HG03066 (cell line): Measurements from ENCODE around the gene CCDC66.
A peak's percentile ranks its signal among the peaks of the same experiment; 100 is the strongest.

Experiments
- ATAC-seq: cut with Tn5 transposase; IDR thresholded peaks from one replicate; pipeline ENCODE4 v1.9.1; 2021; ENCODE audit warnings: low read depth; ENCODE audit not compliant: unreplicated experiment

CCDC66 gene

GRCh38 chr3:56620371-56620770, 63.4 kb downstream of the CCDC66 start:
- ATAC-seq: no peak

DNA sequence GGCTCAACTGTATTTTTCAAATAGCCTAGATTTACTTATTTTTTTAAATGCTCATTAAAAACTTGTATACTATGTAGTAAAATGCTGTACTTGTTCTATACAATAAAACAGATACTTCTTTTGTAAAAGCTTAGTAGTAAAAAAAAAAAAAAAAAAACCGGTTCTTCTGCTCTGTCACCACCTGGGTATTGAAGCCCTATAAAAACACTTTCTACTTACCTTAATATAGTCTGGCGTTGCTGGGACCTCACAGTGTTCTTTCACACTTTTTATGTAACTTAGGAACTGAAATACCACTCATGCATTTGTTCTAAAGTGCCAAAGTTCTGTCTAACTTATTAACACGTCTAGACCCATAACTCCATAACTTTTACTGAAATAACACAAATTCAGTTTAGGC, 64.7 kb downstream of the CCDC66 start:
- no peak for ATAC-seq

DNA sequence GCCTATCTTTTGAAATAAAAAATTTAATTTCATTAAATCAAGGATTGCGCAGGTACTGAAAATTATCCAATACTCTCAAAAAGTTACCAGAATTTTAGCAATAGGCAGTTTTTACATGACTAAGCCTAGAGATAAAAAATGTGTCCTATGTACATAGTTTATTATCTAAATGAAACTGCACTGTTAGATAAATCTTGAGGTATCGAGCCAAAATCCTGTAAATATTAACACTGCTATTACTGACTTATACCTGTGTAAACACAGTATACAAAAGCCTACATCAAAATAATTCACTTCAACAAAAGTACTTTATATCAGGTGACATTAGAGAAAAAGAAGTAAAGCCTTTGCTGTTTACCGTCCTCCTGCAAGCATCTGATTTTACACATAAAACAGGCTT, 65.4 kb downstream of the CCDC66 start:
- no peak for ATAC-seq

DNA sequence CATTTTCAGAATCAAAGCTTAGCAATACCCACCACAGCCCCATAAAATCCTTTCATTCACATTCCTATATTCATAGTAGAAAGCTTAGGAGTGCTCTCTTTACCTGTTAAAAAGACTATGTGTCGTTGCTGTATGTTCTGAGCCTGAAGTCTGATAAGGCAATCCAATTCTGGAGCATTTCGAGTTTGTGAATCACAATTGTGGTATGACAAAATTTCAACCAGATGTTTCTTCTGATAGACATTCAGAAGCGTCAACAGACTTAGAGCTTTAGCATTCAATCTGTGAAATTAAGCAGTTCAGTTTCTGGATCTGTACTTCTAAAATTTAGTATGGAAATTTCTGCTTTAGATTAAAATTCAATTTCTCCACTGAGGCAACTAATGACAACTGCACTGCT, 67.8 kb downstream of the CCDC66 start:
- ATAC-seq: no peak

DNA sequence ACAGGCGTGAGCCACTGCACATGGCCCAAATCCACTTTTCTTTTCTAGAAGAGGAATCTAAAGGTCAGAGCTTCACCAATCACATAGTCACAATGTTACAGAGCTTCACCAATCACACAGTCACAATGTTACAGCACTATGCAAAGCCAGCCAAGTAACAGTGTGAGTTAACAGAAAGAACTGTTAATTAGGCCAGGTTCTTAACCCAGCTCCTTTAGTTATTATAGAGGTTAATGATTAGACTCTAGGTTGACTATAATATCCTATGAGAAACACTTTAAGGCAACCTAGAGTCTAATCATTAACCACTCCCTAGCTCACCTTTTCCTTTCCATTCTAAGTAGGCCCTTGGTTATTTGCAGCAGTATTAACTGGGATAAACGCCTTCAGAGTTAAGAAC, 72.1 kb downstream of the CCDC66 start:
- ATAC-seq: peak; percentile 65

DNA sequence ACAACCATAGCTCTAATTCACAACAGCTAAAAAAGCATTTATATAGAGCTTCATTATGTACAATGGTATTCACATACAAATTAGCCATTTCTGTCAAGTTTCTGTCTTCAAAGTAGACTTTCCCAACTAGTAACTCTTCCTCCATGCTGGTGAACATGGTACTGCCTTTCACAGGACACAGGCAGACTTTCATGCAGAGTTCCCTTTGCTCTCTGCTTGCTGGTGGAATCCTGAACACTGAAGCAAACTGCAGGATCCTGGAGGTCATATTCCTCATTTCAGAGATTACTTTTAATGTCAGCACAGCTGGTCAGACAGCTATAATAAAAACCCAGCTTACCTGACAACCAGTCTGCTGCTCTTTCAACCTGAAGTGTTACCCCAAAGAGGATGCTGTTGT, 72.5 kb downstream of the CCDC66 start:
- no peak for ATAC-seq

GRCh38 chr3:56630966-56631365, 74.0 kb downstream of the CCDC66 start:
- ATAC-seq: no peak

DNA sequence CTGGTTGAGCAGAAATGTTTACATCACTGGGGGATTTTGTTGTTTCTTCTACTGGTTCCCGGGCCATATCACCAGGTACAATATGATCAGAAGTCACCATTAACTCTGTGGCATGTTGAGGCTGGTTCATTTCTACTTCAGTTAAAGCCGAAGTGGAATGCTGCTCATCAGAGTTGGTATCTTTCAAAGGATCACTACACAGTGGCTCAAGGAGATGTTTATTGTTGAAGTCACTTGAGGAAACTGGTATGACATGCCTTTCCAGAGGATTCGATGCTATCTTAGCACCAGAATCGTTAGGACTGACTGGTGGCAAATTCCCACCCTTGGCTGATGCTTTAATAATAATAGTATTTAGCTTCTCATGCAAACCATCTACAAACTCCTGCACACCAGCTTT, 76.2 kb downstream of the CCDC66 start:
- ATAC-seq: no peak

DNA sequence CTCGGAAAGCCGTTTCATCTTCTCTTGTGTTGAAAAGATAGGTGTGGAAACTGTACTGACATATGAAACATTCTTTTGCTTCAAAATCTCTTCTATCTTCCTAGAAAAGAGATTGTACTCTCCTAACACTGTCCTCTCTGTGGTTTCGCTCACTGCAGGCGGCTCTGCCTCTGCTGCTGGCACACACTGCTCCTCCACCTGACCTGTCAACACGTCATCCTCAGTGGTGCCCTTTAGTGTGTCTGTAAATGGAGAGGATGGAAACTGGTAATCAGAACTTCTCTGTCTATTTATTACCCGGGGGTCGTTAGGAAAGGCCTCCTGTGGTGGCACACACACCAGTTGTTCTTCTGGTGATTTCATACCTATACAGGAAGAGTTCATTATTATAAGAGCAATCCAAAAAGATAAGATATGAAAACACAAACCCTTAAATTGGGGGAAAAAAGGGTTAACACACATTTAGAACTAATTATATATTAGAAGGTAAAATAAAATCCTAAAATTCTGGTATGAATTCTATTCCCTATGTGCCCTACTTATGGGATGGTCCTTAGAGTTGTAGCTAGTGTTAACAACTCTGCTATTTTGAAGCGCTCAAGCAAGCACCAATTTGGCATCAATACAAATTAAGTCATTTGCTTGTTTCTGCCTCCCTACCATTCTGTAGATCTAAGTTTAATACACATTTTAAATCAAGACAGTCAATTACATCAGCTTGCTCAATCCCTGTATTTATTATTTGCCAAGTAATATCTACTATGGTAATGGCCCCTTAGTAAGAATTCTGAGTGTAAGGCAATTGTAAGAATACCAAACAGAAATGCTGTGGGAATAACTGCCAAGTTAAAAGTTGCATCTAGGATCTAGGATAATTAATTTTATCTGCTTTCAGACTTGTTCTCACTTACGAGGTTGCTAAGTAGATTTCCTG, 76.9 kb downstream of the CCDC66 start:
- ATAC-seq: no peak

- ATAC-seq: no peak
Observed at GRCh38 chr3:56645407-56645806, 88.4 kb downstream of the CCDC66 start.

- no peak for ATAC-seq
Observed at GRCh38 chr3:56654460-56654859, 97.5 kb downstream of the CCDC66 start.

- ATAC-seq: no peak
Observed at GRCh38 chr3:56655709-56656108, 98.7 kb downstream of the CCDC66 start.

GRCh38 chr3:56664823-56665222, 107.8 kb downstream of the CCDC66 start:
- ATAC-seq: no peak

DNA sequence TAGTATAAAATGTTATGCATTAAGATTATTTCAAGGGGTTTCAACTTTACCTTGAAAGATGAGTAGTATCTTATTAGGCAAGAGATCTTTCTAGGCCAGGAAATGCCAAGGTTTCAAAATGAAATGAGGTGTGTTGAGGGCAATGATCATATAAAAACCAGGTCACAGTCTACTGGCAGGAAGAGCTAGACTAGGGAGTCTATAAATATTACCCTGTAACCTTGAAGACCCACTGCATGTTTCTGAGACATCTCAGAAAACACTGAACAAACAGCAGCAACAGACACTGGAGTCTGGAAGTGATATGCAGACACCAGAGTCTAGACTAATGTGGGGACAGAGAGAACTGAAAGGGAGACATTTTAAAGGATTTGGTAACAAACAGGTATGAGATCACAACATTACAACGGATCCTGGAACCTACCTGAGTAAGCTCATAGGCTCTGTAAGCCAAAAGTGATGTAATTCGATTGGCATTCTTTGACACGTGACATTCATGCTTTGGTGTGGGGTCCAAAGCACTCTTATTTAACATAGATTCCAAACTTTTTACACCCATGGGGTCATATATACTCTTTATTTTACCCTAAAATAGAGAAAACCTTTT, 111.1 kb downstream of the CCDC66 start:
- ATAC-seq: no peak
